HG02642 (cell line): ENCODE data around the gene DUSP28.
A peak's percentile ranks its signal among the peaks of the same experiment; 100 is the strongest.
"Not testable (repeated sequence)": the region's sequence is repeated elsewhere in the genome, so short reads cannot be mapped to it uniquely, and the experiment has no call there.

Experiments used
- ATAC-seq: cut with Tn5 transposase; IDR thresholded peaks from one replicate; pipeline ENCODE4 v1.9.1; 2021; ENCODE audit warnings: mild to moderate bottlenecking; ENCODE audit not compliant: unreplicated experiment, poor library complexity

The DUSP28 gene

GRCh38 chr2:240558236-240558761 lies 1.9 kb upstream of the DUSP28 start:
- ATAC-seq = no peak

- ATAC-seq = no peak
These were observed 871 bp upstream of the DUSP28 start for GRCh38 chr2:240559286-240559685.

GRCh38 chr2:240560480-240561324 lies 545 bp downstream of the DUSP28 start:
- peak; percentile 64 for ATAC-seq

- peak; percentile 5 for ATAC-seq
These were observed 1.3 kb downstream of the DUSP28 start for GRCh38 chr2:240561325-240561971.

GRCh38 chr2:240563231-240563630 lies 3.1 kb downstream of the DUSP28 start:
- not testable (repeated sequence) for ATAC-seq

- no peak for ATAC-seq
These were observed 3.9 kb downstream of the DUSP28 start for GRCh38 chr2:240563951-240564560.

- ATAC-seq = no peak
These were observed 4.6 kb downstream of the DUSP28 start for GRCh38 chr2:240564561-240565332.

GRCh38 chr2:240565333-240566202 lies 5.4 kb downstream of the DUSP28 start:
- peak; percentile 31 for ATAC-seq

- peak; percentile 53 for ATAC-seq
These were observed 6.3 kb downstream of the DUSP28 start for GRCh38 chr2:240566203-240567136.

- no peak for ATAC-seq
These were observed 7.1 kb downstream of the DUSP28 start for GRCh38 chr2:240567137-240567871.

- peak; percentile 38 for ATAC-seq
These were observed 7.9 kb downstream of the DUSP28 start, which contains the start of gene RNPEPL1 for GRCh38 chr2:240567872-240568677. RNPEPL1 (plus strand) TSS chr2:240568484; CDS start chr2:240568587, 103 bp downstream.

- peak; percentile 25 for ATAC-seq
These were observed 8.7 kb downstream of the DUSP28 start for GRCh38 chr2:240568678-240569522.

- no peak for ATAC-seq
These were observed 9.4 kb downstream of the DUSP28 start for GRCh38 chr2:240569523-240569997.

- no peak for ATAC-seq
These were observed 9.9 kb downstream of the DUSP28 start for GRCh38 chr2:240569998-240570530.

- no peak for ATAC-seq
These were observed 10.6 kb downstream of the DUSP28 start for GRCh38 chr2:240570531-240571313.
